Measurements from ENCODE around the gene ASGR1.

ASGR1 gene

DNA sequence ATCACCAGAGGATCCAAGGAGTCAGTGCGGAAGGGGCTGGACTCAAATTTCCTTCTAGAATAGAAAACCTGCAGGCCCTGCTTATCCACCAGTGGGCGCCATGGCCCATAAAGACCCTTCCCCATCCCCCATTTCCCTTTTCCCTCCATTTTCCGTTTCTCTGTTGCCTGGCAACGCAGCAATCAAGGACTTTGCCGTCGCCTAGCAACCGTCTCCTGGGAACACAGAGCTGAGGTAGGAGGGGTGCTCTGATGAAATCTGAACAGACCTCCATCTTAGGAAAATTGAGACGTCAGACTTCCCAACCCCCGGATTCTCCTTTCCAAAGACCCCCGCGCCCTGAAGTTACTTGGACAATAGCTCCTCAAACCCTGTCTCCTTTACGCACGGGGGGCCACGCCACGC, 34.7 kb upstream of the ASGR1 start:
- TF ChIP-seq ZNF530 (tag by site-specific recombination; IDR thresholded peaks at IDR 0.05; ENCODE audit: low read depth) (no peak), CTCF (tag by site-specific recombination; IDR thresholded peaks at IDR 0.05) (peak; percentile 68), ZNF366 (tag by site-specific recombination; conservative IDR thresholded peaks at IDR 0.05) (peak; percentile 29), KLF7 (tag by site-specific recombination; IDR thresholded peaks at IDR 0.05; ENCODE audit: borderline replicate concordance) (0 out of 2 replicates have a peak, but pooled peaks have one; percentile 27), ZFP41 (tag by site-specific recombination; IDR thresholded peaks at IDR 0.05; ENCODE audit: borderline replicate concordance) (no peak), IKZF3 (tag by site-specific recombination; IDR thresholded peaks at IDR 0.05) (peak; percentile 81), MYNN (tag by site-specific recombination; IDR thresholded peaks at IDR 0.05; ENCODE audit: borderline replicate concordance) (peak; percentile 99), ZNF10 (tag by site-specific recombination; IDR thresholded peaks at IDR 0.05) (no peak)
- Histone ChIP-seq H3K4me1 (ENCODE audit: control insufficient read depth, insufficient read depth, low read length) (peaks cover 11% of the 10 kb centered on the region), H3K36me3 (ENCODE audit: control insufficient read depth in 2 of 2, insufficient read depth in 1 of 2, low read length in 2 of 2) (no peaks in the 10 kb centered on the region), H3K27ac (ENCODE audit: extremely low read depth, low read depth, low read length) (no peak overlapping the region), H3K4me3 (ENCODE audit: low read depth, low read length) (peak overlapping the region; percentile 28), H3K9me3 (ENCODE audit: control insufficient read depth, insufficient read depth, low read depth, low read length) (no peaks in the 10 kb centered on the region)
- ChIA-PET POLR2A (interaction anchor here (0.6 to 2.7 kb wide), 11 partner anchors 9 to 699 kb away, joined by 3 to 10 read pairs (median 4); partner anchors contain the start of genes DVL2, NAA38, PHF23 and SLC16A13), CTCF (interaction anchor here (0.6 to 2.3 kb wide), 9 partner anchors 9 to 598 kb away, joined by 3 to 12 read pairs (median 5); no protein-coding TSS in a partner anchor)

- ChIA-PET CTCF (interaction anchor here (0.7 kb wide), 1 partner anchor 149 kb away, joined by 4 read pairs; no protein-coding TSS in a partner anchor), POLR2A (no interaction called here)
- TF ChIP-seq ZNF580 (tag by site-specific recombination; IDR thresholded peaks at IDR 0.05), result no peak
- TF ChIP-seq, protein P1, sequence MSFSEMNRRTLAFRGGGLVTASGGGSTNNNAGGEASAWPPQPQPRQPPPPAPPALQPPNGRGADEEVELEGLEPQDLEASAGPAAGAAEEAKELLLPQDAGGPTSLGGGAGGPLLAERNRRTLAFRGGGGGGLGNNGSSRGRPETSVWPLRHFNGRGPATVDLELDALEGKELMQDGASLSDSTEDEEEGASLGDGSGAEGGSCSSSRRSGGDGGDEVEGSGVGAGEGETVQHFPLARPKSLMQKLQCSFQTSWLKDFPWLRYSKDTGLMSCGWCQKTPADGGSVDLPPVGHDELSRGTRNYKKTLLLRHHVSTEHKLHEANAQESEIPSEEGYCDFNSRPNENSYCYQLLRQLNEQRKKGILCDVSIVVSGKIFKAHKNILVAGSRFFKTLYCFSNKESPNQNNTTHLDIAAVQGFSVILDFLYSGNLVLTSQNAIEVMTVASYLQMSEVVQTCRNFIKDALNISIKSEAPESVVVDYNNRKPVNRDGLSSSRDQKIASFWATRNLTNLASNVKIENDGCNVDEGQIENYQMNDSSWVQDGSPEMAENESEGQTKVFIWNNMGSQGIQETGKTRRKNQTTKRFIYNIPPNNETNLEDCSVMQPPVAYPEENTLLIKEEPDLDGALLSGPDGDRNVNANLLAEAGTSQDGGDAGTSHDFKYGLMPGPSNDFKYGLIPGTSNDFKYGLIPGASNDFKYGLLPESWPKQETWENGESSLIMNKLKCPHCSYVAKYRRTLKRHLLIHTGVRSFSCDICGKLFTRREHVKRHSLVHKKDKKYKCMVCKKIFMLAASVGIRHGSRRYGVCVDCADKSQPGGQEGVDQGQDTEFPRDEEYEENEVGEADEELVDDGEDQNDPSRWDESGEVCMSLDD (tag by site-specific recombination; IDR thresholded peaks at IDR 0.05), result peak; percentile 3; the same call in 1 of the 2 replicates
- no peaks in the 10 kb centered on the region for H3K9me3 ChIP-seq (ENCODE audit: control insufficient read depth, insufficient read depth, low read depth, low read length)
- H3K36me3 ChIP-seq (ENCODE audit: control insufficient read depth in 2 of 2, insufficient read depth in 1 of 2, low read length in 2 of 2), result no peaks in the 10 kb centered on the region
- no peak overlapping the region for H3K4me3 ChIP-seq (ENCODE audit: low read depth, low read length)
- H3K27ac ChIP-seq (ENCODE audit: extremely low read depth, low read depth, low read length), result no peak overlapping the region
- peaks cover 8% of the 10 kb centered on the region; the same call in 1 of the 2 replicates for H3K4me1 ChIP-seq (ENCODE audit: control insufficient read depth, insufficient read depth, low read length)
Observed at GRCh38 chr17:7211491-7212273, 32.5 kb upstream of the ASGR1 start.

DNA sequence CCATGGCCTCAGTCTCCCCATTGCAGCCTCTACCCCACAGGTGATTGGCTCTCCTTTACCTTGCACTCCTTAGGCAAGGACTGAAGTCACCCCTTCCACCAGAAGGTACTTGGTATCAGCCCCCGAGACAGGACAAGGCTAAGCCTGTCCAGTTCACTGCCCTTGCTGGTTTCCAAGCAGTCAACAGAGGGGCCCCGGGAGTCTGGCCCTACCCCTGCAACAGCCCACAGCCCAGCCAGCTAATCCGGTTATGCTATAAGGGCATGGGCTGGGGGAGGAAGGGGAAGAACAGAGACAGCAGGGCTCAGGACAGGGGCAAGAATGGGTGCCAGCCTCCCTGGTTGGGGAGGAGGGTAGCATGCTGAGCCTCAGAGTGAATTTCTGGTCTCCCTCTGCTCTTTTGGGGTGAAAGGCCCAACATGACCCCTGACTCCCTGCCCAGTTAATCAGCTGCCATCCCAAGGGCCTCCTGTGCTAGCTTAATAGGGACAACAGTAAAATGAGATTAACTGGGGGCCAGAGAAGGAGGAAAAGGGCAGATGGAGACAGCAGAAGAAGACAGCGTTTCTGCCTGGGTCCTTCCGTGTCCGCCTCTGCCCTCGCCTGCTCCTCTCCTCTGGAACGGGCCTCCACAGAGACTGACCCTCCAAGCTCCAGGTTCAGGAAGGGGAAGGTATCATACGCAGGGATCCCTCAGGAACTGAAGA, 29.7 kb upstream of the ASGR1 start:
- Histone ChIP-seq H3K36me3 (ENCODE audit: control insufficient read depth in 2 of 2, insufficient read depth in 1 of 2, low read length in 2 of 2) (peaks cover 0 to 5% of the 10 kb centered on the region in 2 experiments; a peak in 1 of 3 replicates), H3K4me3 (ENCODE audit: low read depth, low read length) (no peak overlapping the region), H3K4me1 (ENCODE audit: control insufficient read depth, insufficient read depth, low read length) (peaks cover 7% of the 10 kb centered on the region; the same call in 1 of the 2 replicates), H3K9me3 (ENCODE audit: control insufficient read depth, insufficient read depth, low read depth, low read length) (no peaks in the 10 kb centered on the region), H3K27ac (ENCODE audit: extremely low read depth, low read depth, low read length) (no peak overlapping the region)
- no peak for TF ChIP-seq SCRT2 (tag by site-specific recombination; IDR thresholded peaks at IDR 0.05)
- TF ChIP-seq, protein P2, sequence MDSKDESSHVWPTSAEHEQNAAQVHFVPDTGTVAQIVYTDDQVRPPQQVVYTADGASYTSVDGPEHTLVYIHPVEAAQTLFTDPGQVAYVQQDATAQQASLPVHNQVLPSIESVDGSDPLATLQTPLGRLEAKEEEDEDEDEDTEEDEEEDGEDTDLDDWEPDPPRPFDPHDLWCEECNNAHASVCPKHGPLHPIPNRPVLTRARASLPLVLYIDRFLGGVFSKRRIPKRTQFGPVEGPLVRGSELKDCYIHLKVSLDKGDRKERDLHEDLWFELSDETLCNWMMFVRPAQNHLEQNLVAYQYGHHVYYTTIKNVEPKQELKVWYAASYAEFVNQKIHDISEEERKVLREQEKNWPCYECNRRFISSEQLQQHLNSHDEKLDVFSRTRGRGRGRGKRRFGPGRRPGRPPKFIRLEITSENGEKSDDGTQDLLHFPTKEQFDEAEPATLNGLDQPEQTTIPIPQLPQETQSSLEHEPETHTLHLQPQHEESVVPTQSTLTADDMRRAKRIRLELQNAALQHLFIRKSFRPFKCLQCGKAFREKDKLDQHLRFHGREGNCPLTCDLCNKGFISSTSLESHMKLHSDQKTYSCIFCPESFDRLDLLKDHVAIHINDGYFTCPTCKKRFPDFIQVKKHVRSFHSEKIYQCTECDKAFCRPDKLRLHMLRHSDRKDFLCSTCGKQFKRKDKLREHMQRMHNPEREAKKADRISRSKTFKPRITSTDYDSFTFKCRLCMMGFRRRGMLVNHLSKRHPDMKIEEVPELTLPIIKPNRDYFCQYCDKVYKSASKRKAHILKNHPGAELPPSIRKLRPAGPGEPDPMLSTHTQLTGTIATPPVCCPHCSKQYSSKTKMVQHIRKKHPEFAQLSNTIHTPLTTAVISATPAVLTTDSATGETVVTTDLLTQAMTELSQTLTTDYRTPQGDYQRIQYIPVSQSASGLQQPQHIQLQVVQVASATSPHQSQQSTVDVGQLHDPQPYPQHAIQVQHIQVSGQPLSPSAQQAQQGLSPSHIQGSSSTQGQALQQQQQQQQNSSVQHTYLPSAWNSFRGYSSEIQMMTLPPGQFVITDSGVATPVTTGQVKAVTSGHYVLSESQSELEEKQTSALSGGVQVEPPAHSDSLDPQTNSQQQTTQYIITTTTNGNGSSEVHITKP (tag by site-specific recombination; IDR thresholded peaks at IDR 0.05), result 0 out of 2 replicates have a peak, but pooled peaks have one; percentile 27
- ChIA-PET CTCF (interaction anchor here (2.0 kb wide), 1 partner anchor 32 kb away, joined by 8 read pairs; no protein-coding TSS in a partner anchor), POLR2A (no interaction called here)

Measured in HEK293 (cell line).